GM18873 (cell line): ENCODE results near the gene CRADD.

Experiments
- ATAC-seq: cut with Tn5 transposase; IDR thresholded peaks from one replicate; pipeline ENCODE4 v1.9.1; 2021; ENCODE audit warnings: mild to moderate bottlenecking, moderate library complexity, moderate number of reproducible peaks; ENCODE audit not compliant: unreplicated experiment, low FRiP score

CRADD gene

DNA sequence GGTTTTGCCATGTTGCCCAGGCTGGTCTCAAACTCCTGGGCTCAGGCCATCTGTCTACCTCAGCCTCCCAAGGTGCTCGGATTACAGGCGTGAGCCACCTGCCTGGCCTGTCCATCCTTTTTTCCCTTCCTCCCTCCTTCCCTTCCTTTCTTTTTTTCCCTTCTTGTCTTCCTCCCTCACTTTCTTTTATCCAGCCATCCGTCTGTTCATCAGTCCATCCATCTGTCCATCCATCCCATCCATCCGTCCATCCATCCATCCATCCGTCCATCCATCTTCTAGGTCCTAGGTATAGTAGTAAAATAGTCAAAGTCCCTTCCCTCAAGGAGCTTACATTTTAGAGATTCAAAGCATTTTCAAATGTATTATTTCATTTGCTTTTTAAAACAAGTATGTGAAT lies 56.8 kb downstream of the CRADD start:
- ATAC-seq: no peak

GRCh38 chr12:93734784-93735183 lies 57.6 kb downstream of the CRADD start:
- no peak for ATAC-seq

DNA sequence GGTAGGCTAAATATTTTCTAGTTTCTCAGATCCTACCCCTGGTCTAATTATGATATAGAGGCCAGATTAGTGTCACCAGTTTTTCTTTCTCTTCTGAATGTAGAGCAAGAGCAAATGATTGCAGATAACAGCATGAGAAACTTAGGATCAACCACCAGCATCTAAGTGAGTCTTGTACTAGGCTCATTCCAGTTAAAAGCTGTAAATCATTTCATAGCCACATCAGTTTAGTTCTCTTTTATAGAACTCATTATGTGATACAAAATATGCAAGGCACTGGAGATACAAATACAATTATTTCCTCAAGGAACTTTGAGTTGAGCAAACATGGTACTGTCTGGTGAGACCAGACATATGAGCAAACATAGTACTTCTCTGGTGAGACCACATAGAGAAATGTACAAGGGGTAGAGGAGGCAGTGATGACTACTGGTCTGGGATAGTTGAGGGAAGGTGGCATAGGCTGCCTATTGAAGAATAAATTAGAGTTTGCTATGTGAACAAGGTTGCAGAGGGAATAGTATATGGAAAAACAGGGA lies 59.5 kb downstream of the CRADD start:
- ATAC-seq: no peak

DNA sequence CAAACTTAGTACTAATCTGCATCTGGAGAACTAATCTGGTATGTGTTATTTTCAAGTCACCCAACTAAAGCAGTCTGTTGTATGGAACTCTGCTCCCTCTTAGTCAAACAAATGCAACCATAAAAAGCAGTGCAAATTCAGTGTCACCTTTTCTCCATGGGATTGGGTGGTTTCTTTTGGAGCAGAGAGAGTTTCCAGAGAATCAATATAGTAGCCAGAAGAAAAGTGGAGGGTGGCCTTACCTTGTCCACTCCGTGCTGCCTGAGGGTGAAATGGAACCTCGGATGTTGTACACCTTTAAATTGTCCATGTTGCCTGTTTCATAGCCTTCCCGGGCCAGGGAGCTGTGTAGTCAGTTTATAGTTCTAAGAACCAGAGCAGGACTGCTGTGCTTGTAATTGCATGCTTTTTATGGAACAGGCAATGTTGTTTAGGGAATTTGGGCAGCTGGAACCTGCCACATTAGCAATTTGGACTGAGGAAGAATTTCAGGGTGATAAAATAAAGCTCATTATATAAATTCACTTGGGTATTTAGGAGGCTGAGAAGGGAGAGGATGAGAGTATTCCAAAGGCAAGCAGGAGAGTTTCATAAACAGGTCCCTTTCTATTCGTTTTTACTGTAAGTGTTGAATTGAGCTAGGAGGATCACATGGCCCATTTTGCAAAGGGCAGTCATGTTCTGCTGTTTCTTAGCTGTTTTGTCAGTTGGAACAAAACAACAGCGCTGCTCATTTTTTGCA lies 60.5 kb downstream of the CRADD start:
- no peak for ATAC-seq

DNA sequence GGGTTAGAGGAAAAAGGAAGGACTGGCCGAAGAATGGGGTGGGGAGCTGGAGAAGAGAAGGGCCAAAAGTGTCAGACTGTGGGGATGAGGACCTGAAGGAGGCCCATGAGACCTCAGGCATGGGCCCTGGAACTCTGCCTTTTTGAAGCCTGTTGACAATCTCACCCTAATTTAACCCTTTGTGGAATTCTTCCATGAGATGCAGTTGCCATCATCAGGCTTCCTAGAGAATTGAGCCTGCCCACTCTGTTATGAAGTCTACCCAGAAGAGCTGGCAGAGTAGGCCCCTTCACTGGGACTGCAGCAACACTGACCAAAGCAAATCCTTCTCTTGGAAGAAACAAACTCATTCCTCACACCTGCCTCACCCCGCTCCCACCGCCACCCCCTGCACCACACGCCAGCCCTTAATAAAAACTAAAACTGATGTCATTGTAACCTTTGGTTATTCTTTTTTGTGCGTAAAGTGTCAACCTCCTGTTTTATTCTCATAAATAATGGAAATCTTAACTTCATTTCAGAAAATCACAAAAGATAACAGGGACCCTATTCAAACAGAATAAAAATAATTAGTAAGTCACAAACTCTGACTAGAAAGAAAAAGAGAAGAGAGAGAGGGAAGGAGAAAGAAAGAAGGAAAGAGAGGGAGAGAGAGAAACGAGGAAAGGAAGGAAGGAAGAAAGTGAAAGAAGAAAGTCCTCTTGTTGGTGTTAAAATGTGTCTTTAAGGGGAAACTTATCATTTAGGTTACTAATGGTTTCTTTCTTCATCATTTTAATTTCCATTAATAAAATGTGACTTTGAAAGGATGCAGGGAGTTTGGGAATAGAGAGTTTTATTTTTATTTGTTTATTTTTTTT lies 61.3 kb downstream of the CRADD start:
- no peak for ATAC-seq

GRCh38 chr12:93740751-93741150 lies 63.6 kb downstream of the CRADD start:
- no peak for ATAC-seq

- ATAC-seq: no peak
Observed at GRCh38 chr12:93741659-93742109, 64.5 kb downstream of the CRADD start.

GRCh38 chr12:93742110-93742934 lies 65.1 kb downstream of the CRADD start:
- no peak for ATAC-seq

DNA sequence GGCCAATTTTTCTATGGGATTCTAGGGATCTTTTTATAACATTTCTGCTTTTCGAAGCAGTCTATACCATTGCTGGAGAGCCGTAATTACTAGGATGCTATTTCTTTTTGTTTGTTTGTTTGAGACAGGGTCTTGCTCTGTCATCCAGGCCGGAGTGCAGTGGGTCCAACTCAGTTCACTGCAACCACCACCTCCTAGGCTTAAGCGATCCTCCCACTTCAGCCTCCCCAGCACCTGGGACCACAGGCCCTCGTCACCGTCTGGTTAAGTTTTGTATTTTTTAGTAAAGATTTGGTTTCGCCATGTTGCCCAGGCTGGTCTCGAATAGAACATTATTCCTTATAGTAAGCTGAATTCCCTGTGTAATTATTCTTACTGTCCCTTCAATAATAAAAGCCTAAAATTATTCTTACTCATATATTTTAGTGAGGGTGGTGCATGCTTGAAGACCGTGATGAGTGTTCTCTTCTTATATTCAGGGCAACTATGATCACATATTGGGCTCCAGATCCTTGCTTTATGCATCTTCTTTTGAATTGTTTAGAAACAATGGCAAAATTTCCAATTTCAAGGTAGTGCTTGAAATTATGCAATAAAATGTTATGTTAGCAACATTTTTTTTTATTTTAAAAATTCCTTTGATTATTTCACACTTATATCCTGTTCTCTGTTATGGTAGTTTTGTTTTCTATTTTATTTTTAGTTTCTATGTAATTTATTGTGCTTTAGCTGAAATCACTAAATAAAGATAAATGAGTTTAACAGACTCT lies 66.2 kb downstream of the CRADD start:
- no peak for ATAC-seq

- ATAC-seq: no peak
Observed at GRCh38 chr12:93743999-93744689, 67.0 kb downstream of the CRADD start.

- no peak for ATAC-seq
Observed at GRCh38 chr12:93745286-93745685, 68.1 kb downstream of the CRADD start.

GRCh38 chr12:93746572-93747168 lies 69.5 kb downstream of the CRADD start:
- no peak for ATAC-seq

GRCh38 chr12:93748672-93749383 lies 71.7 kb downstream of the CRADD start:
- ATAC-seq: no peak

GRCh38 chr12:93749515-93749914 lies 72.3 kb downstream of the CRADD start:
- no peak for ATAC-seq

- ATAC-seq: no peak
Observed at GRCh38 chr12:93750056-93750455, 72.9 kb downstream of the CRADD start.

- no peak for ATAC-seq
Observed at GRCh38 chr12:93751864-93752610, 74.9 kb downstream of the CRADD start.

GRCh38 chr12:93753285-93753684 lies 76.1 kb downstream of the CRADD start:
- ATAC-seq: no peak
